Measurements from ENCODE around the gene XCL1.

Gene XCL1

DNA sequence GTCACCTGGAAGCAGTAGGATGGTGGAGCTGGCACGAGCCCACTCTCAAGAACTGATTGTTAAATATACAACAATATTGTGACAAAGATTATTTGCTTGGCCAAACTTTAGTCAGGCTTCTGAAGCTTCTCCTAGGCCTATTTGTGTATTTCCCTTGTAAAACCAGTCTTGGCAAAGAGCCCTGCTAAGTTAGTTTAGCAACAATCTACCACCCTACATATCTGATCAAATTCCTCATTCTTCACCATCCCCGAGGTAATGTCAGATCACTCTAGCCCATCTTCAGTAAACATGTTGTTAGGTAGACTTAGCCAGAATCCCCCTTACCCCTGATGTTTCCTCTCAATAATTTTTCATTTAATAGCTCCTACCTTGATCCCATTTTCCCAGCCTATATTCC lies 39.6 kb downstream of the XCL1 start:
- no peak overlapping the region for H3K9ac ChIP-seq (ENCODE audit: low read depth in 1 of 2, low read length in 2 of 2)
- H3K9me3 ChIP-seq (ENCODE audit: control insufficient read depth in 1 of 2, low read length in 2 of 2): no peaks in the 10 kb centered on the region
- no peaks in the 10 kb centered on the region for H3K4me1 ChIP-seq (ENCODE audit: control insufficient read depth in 1 of 2, insufficient read depth in 2 of 2, low read length in 2 of 2)
- H3K27ac ChIP-seq (ENCODE audit: low read depth, low read length): no peak overlapping the region
- H3K36me3 ChIP-seq (ENCODE audit: control insufficient read depth in 1 of 2, insufficient read depth in 2 of 2, low read length in 2 of 2): no peaks in the 10 kb centered on the region
- peaks cover 0 to 3% of the 10 kb centered on the region in 2 donors for H3K27me3 ChIP-seq (ENCODE audit: control insufficient read depth in 1 of 2, insufficient read depth in 2 of 2, low read length in 2 of 2)
- no peak overlapping the region for H3K4me3 ChIP-seq (ENCODE audit: low read depth in 1 of 2, low read length in 2 of 2)

DNA sequence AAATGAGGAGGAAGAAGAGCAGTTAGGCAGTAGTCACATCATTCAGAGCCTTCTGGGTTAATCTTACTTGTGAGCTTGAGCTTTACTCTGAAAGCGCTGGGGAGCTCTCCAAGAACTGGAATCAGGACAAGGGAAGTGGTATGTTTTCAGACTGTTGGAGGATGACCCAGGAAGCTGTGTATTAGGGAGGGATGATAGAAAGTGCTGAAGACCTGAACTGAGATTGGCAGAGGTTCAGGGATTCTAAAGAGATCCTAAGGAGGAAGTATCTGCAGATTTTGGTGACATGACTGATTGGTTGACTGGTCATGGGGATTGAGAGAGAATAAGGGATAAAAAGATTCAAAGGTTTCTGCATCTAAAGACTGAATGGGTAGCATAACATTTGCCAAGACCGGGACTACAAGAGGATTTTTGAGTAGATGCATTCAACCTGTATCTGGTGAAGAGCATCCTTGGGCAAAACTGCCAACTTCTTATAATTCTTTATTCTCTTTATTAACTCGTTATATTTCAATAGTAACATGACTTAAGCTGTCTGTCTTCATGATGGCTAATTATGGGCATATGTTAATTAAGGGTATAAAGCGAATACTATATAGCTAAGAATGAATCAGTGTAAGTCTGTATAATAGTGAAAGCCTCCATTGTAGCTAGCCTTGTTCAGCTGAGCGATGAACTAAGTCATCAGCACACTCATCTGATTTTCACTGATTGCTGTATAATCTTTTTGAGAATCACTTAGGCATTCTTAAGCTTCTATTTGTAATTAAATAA lies 41.8 kb downstream of the XCL1 start:
- Histone ChIP-seq H3K27me3 (ENCODE audit: control insufficient read depth in 1 of 2, insufficient read depth in 2 of 2, low read length in 2 of 2) (peaks cover 0 to under 1% of the 10 kb centered on the region in 2 donors), H3K27ac (ENCODE audit: low read depth, low read length) (no peak overlapping the region), H3K36me3 (ENCODE audit: control insufficient read depth in 1 of 2, insufficient read depth in 2 of 2, low read length in 2 of 2) (no peaks in the 10 kb centered on the region), H3K9me3 (ENCODE audit: control insufficient read depth in 1 of 2, low read length in 2 of 2) (no peaks in the 10 kb centered on the region), H3K4me3 (ENCODE audit: low read depth in 1 of 2, low read length in 2 of 2) (no peak overlapping the region), H3K4me1 (ENCODE audit: control insufficient read depth in 1 of 2, insufficient read depth in 2 of 2, low read length in 2 of 2) (peaks cover 0 to 5% of the 10 kb centered on the region in 2 donors), H3K9ac (ENCODE audit: low read depth in 1 of 2, low read length in 2 of 2) (no peak overlapping the region)

DNA sequence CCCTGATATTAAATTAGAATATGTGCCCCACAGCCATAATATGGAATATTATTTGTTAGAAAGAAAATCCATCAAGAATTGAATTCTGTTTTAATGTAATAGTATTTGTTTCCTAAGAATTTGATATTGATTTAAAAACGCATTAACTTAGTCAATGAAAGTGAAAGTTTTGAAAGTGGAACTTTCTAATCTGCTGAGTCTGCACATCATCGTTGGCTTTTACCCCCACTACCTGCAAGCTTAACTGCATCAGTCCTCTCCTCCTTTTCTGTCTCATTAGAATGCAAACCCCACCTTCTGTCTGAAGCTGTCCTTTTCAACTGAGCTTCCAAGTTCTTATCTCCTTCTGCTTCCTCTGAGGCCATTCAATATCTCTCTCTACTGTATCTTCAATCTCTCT lies 42.5 kb downstream of the XCL1 start:
- Histone ChIP-seq H3K36me3 (ENCODE audit: control insufficient read depth in 1 of 2, insufficient read depth in 2 of 2, low read length in 2 of 2) (no peaks in the 10 kb centered on the region), H3K4me3 (ENCODE audit: low read depth in 1 of 2, low read length in 2 of 2) (no peak overlapping the region), H3K27ac (ENCODE audit: low read depth, low read length) (no peak overlapping the region), H3K9ac (ENCODE audit: low read depth in 1 of 2, low read length in 2 of 2) (no peak overlapping the region), H3K4me1 (ENCODE audit: control insufficient read depth in 1 of 2, insufficient read depth in 2 of 2, low read length in 2 of 2) (peaks cover 0 to 5% of the 10 kb centered on the region in 2 donors), H3K27me3 (ENCODE audit: control insufficient read depth in 1 of 2, insufficient read depth in 2 of 2, low read length in 2 of 2) (no peaks in the 10 kb centered on the region), H3K9me3 (ENCODE audit: control insufficient read depth in 1 of 2, low read length in 2 of 2) (no peaks in the 10 kb centered on the region)

DNA sequence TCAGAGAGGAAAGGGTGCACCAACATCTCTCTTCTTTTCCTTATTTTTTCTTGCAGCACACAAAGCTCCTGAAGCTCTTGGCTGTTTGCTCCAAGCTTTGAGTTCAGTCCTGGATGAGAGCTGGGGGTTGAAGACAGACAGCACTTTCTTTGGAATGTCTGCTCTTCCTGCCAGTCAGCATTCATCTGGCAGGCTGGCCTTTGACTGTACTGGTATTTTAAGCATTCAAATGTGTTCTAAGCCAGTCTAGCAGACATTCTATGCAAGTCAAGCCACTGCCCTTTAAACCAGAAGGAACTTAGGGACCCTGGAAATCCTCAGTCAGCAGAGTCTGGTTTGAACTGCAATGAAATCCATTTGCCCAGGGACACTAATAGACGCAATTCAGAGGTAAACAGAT lies 45.0 kb downstream of the XCL1 start:
- no peak overlapping the region for H3K27ac ChIP-seq (ENCODE audit: low read depth, low read length)
- peaks cover 0 to 1% of the 10 kb centered on the region in 2 donors for H3K27me3 ChIP-seq (ENCODE audit: control insufficient read depth in 1 of 2, insufficient read depth in 2 of 2, low read length in 2 of 2)
- no peaks in the 10 kb centered on the region for H3K36me3 ChIP-seq (ENCODE audit: control insufficient read depth in 1 of 2, insufficient read depth in 2 of 2, low read length in 2 of 2)
- H3K4me3 ChIP-seq (ENCODE audit: low read depth in 1 of 2, low read length in 2 of 2): no peak overlapping the region
- H3K9ac ChIP-seq (ENCODE audit: low read depth in 1 of 2, low read length in 2 of 2): no peak overlapping the region
- H3K9me3 ChIP-seq (ENCODE audit: control insufficient read depth in 1 of 2, low read length in 2 of 2): no peaks in the 10 kb centered on the region
- peaks cover 0 to 5% of the 10 kb centered on the region in 2 donors for H3K4me1 ChIP-seq (ENCODE audit: control insufficient read depth in 1 of 2, insufficient read depth in 2 of 2, low read length in 2 of 2)

DNA sequence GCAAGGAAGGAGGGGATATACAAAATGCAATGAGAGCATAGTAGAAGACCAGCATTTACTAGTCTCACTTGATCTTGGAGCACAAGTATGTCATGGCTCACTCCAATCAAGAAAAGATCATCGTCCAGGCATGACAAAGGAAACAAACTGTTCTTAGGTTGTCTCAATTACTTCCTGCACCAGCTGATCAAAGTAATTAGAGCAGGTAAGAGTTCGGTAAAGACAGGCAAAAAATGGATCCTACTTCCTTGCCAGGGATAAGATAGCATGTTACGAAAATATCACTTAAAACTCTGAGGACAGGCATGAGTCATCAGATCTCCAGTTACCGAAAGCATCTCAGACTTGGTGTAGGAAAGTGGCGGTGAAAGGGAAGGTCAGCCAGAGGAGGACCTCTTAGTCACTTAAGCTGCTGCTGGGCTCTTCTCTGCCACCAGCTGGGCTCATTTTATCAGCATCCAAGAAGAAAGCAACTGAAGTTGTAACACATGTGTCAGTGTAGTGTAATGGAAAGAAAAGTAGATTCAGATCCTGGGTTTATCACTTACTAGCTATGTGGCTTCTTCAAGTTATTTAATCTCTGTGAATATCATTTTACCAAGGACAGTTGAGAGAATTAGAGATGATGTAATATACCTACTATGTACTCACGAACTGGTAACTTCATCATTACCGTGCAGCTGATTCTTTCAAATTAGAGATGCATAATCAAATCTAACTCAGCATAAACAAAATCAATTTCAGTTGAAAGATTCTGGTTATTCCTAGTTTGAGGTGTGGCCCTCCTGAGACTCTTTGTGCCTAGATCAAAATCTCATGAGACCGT lies 46.8 kb downstream of the XCL1 start:
- Histone ChIP-seq H3K4me3 (ENCODE audit: low read depth in 1 of 2, low read length in 2 of 2) (no peak overlapping the region), H3K9ac (ENCODE audit: low read depth in 1 of 2, low read length in 2 of 2) (no peak overlapping the region), H3K27ac (ENCODE audit: low read depth, low read length) (no peak overlapping the region), H3K9me3 (ENCODE audit: control insufficient read depth in 1 of 2, low read length in 2 of 2) (no peaks in the 10 kb centered on the region), H3K4me1 (ENCODE audit: control insufficient read depth in 1 of 2, insufficient read depth in 2 of 2, low read length in 2 of 2) (peaks cover 0 to 5% of the 10 kb centered on the region in 2 donors), H3K27me3 (ENCODE audit: control insufficient read depth in 1 of 2, insufficient read depth in 2 of 2, low read length in 2 of 2) (peaks cover 0 to 2% of the 10 kb centered on the region in 2 donors), H3K36me3 (ENCODE audit: control insufficient read depth in 1 of 2, insufficient read depth in 2 of 2, low read length in 2 of 2) (no peaks in the 10 kb centered on the region)

DNA sequence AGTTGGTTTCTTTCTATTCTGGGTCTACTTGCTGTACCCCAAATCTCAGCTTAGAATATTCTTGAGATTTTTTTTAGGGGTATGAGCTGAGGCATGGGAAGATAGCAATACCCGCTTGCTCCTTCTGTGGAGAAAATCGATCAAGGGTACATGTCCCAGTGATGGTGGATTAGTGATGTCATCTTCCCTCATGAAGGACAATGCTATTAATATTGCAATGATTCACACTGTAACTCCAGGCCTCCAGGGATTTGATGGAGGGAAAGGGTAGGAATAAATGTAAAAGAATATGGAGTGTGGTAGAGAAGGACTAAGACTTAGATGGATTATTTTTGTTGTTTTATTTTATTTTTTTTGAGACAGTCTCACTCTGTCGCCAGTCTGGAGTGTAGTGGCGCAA lies 47.4 kb downstream of the XCL1 start:
- Histone ChIP-seq H3K27ac (ENCODE audit: low read depth, low read length) (no peak overlapping the region), H3K36me3 (ENCODE audit: control insufficient read depth in 1 of 2, insufficient read depth in 2 of 2, low read length in 2 of 2) (no peaks in the 10 kb centered on the region), H3K4me1 (ENCODE audit: control insufficient read depth in 1 of 2, insufficient read depth in 2 of 2, low read length in 2 of 2) (peaks cover 0 to 5% of the 10 kb centered on the region in 2 donors), H3K27me3 (ENCODE audit: control insufficient read depth in 1 of 2, insufficient read depth in 2 of 2, low read length in 2 of 2) (peaks cover 0 to 2% of the 10 kb centered on the region in 2 donors), H3K9me3 (ENCODE audit: control insufficient read depth in 1 of 2, low read length in 2 of 2) (no peaks in the 10 kb centered on the region), H3K4me3 (ENCODE audit: low read depth in 1 of 2, low read length in 2 of 2) (no peak overlapping the region), H3K9ac (ENCODE audit: low read depth in 1 of 2, low read length in 2 of 2) (no peak overlapping the region)

DNA sequence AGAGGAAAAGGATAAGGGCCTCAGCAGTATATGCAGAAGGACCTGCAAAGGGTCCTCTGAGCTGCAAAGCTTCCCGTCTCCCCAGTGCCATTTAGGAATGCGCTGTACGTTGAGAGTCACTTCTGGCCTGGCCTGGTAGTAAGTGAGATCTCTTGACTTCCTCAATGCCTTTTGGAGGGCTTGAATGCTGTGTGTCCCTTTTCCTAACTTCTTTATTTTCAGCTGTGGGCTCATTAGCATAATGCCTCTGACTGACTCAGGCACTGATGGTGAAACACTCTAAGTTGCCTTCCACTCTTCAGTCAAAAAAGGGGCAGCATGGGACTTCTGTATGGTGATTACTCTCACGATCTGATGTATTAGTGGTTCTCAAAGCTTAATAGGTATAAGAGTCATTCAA lies 49.9 kb downstream of the XCL1 start:
- Histone ChIP-seq H3K4me1 (ENCODE audit: control insufficient read depth in 1 of 2, insufficient read depth in 2 of 2, low read length in 2 of 2) (peaks cover 0 to 5% of the 10 kb centered on the region in 2 donors), H3K27me3 (ENCODE audit: control insufficient read depth in 1 of 2, insufficient read depth in 2 of 2, low read length in 2 of 2) (peaks cover 0 to 2% of the 10 kb centered on the region in 2 donors), H3K36me3 (ENCODE audit: control insufficient read depth in 1 of 2, insufficient read depth in 2 of 2, low read length in 2 of 2) (no peaks in the 10 kb centered on the region), H3K4me3 (ENCODE audit: low read depth in 1 of 2, low read length in 2 of 2) (no peak overlapping the region), H3K9ac (ENCODE audit: low read depth in 1 of 2, low read length in 2 of 2) (no peak overlapping the region), H3K27ac (ENCODE audit: low read depth, low read length) (no peak overlapping the region), H3K9me3 (ENCODE audit: control insufficient read depth in 1 of 2, low read length in 2 of 2) (no peaks in the 10 kb centered on the region)

DNA sequence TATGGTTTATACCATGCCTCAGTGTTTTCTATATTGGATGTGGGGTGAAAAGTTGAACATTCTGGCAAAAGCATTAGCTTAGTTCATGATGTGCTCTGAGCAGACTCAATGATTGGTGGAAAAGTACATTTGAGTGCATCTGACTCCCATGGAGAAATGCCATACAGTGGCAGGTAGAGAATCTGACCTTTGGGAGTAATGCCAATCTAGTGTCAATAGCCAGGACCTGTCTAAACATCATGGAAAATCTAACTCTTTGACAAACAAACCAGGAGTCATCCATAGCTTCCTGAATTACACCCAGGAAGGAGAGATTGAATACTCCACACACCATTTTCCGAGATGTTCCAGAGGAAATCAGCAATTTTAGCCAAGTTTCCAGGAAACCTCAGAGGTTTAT lies 51.0 kb downstream of the XCL1 start:
- H3K4me1 ChIP-seq (ENCODE audit: control insufficient read depth in 1 of 2, insufficient read depth in 2 of 2, low read length in 2 of 2): peaks cover 0 to 5% of the 10 kb centered on the region in 2 donors
- peaks cover 0 to 2% of the 10 kb centered on the region in 2 donors for H3K27me3 ChIP-seq (ENCODE audit: control insufficient read depth in 1 of 2, insufficient read depth in 2 of 2, low read length in 2 of 2)
- H3K27ac ChIP-seq (ENCODE audit: low read depth, low read length): no peak overlapping the region
- no peak overlapping the region for H3K9ac ChIP-seq (ENCODE audit: low read depth in 1 of 2, low read length in 2 of 2)
- H3K4me3 ChIP-seq (ENCODE audit: low read depth in 1 of 2, low read length in 2 of 2): no peak overlapping the region
- H3K9me3 ChIP-seq (ENCODE audit: control insufficient read depth in 1 of 2, low read length in 2 of 2): no peaks in the 10 kb centered on the region
- H3K36me3 ChIP-seq (ENCODE audit: control insufficient read depth in 1 of 2, insufficient read depth in 2 of 2, low read length in 2 of 2): no peaks in the 10 kb centered on the region

DNA sequence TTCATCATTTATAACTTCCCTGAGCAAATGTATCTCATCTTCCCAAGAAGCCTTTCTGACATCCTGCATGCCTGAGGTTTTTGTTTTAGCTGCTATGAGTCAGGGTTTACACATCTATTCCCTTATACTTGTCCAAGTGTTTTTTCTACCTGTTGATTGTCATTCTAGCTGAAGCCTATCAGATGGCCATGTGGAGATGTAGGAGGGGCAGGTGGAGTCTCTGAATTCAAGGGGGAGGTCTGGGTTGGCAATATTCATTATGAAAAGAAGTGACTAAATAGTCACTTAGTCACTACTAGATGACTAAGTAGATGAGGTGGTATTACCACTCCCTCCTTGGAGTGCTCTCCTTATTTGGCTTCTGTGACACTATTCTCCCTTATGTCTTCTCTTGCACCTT lies 52.4 kb downstream of the XCL1 start:
- Histone ChIP-seq H3K27ac (ENCODE audit: low read depth, low read length) (no peak overlapping the region), H3K36me3 (ENCODE audit: control insufficient read depth in 1 of 2, insufficient read depth in 2 of 2, low read length in 2 of 2) (no peaks in the 10 kb centered on the region), H3K9me3 (ENCODE audit: control insufficient read depth in 1 of 2, low read length in 2 of 2) (no peaks in the 10 kb centered on the region), H3K4me3 (ENCODE audit: low read depth in 1 of 2, low read length in 2 of 2) (no peak overlapping the region), H3K9ac (ENCODE audit: low read depth in 1 of 2, low read length in 2 of 2) (no peak overlapping the region), H3K27me3 (ENCODE audit: control insufficient read depth in 1 of 2, insufficient read depth in 2 of 2, low read length in 2 of 2) (peaks cover 0 to 2% of the 10 kb centered on the region in 2 donors), H3K4me1 (ENCODE audit: control insufficient read depth in 1 of 2, insufficient read depth in 2 of 2, low read length in 2 of 2) (no peaks in the 10 kb centered on the region)

DNA sequence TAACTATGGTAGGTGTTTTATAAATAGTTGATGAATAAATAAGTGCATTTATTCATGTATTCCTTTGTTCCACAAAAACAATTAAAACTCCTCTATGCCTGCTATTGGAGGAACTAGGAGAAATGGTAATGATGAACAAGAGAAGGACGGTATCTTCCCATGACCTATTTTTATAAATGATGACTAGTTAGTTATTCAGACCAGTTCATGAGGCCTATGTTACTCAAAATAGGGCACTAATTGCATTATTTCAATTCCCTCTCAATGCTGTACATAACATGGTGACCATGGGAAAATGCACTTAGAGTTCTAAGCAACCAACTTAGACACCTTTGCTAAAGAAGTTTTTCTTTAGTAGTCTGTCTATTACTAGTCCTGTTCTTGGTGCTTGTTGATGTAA lies 53.1 kb downstream of the XCL1 start:
- Histone ChIP-seq H3K36me3 (ENCODE audit: control insufficient read depth in 1 of 2, insufficient read depth in 2 of 2, low read length in 2 of 2) (no peaks in the 10 kb centered on the region), H3K4me1 (ENCODE audit: control insufficient read depth in 1 of 2, insufficient read depth in 2 of 2, low read length in 2 of 2) (no peaks in the 10 kb centered on the region), H3K9ac (ENCODE audit: low read depth in 1 of 2, low read length in 2 of 2) (no peak overlapping the region), H3K4me3 (ENCODE audit: low read depth in 1 of 2, low read length in 2 of 2) (no peak overlapping the region), H3K27ac (ENCODE audit: low read depth, low read length) (no peak overlapping the region), H3K9me3 (ENCODE audit: control insufficient read depth in 1 of 2, low read length in 2 of 2) (no peaks in the 10 kb centered on the region), H3K27me3 (ENCODE audit: control insufficient read depth in 1 of 2, insufficient read depth in 2 of 2, low read length in 2 of 2) (peaks cover 0 to 2% of the 10 kb centered on the region in 2 donors)
